ENCODE results near the gene ZDHHC21. TPM values are rescaled to one million over a fixed set of nuclear protein-coding genes. Genes with fewer than 3 reads are reported as not detected.

Gene ZDHHC21
- 6.4 and 8.6 TPM in 2 replicates for total RNA-seq
- 4.0 and 5.2 TPM in 2 replicates for polyA plus RNA-seq
- polyA plus RNA-seq (2012), result 3.0 and 3.3 TPM in 2 replicates
- polyA minus RNA-seq (ENCODE audit: low replicate concordance), result 0.59 and 0.79 TPM in 2 replicates

- no peak for TF ChIP-seq EZH2 (IDR thresholded peaks at IDR 0.05; ENCODE audit: low read length, missing control alignments)
- no peak for TF ChIP-seq CTCF (conservative IDR thresholded peaks at IDR 0.05 in 1 of 2, IDR thresholded peaks at IDR 0.05 in 1 of 2; ENCODE audit: low read depth in 1 of 2, low read length in 2 of 2)
- H4K20me1 ChIP-seq (ENCODE audit: control insufficient read depth, extremely low read depth, insufficient read depth, low read length), result no peaks in the 10 kb centered on the region
These were observed at the start of gene ZDHHC21 for GRCh38 chr9:14693251-14693861. ZDHHC21 (minus strand) TSS chr9:14693432; CDS start chr9:14674340, 19,092 bp downstream.

DNA sequence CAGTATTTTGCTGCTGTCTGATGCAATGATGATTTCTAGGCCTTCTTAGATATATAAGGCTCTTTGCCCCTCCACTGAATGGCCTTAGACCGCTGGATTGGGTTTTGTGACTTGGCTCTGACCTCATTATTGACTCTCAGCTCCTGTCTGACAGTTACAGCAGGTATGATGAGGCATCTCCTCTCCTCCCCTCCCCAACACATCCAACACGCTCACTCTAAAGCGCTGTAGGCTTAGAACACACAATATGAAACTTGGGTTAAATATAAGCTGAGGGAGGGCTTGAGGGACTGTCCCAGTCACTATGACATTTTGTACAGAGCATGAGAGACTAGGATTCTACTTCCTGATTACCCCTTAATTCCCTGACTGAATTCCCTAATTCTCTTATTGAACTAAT lies 48.1 kb upstream of the ZDHHC21 start:
- no peak overlapping the region for H3K9ac ChIP-seq (ENCODE audit: insufficient read depth, low read length)

More at GRCh38 chr9:14693251-14693861, at the start of gene ZDHHC21:
- Histone ChIP-seq H3K4me3 (replicated peaks in 1 of 4; ENCODE audit: control extremely low read depth in 1 of 4, insufficient read depth in 1 of 4, low read depth in 3 of 4, low read length in 4 of 4) (peak within 1 kb of the TSS; percentile 71 to 77 (median 74)), H3K79me2 (ENCODE audit: control insufficient read depth, insufficient read depth, low read length) (peaks cover 3% of the 10 kb centered on the region), H3K4me2 (ENCODE audit: extremely low read depth, insufficient read depth, low read length) (peak within 1 kb of the TSS; percentile 98), H3K9ac (ENCODE audit: insufficient read depth, low read length) (peak within 1 kb of the TSS; percentile 62), H3K36me3 (ENCODE audit: control insufficient read depth, insufficient read depth, low read length) (no peaks in the 10 kb centered on the region), H3K27ac (ENCODE audit: insufficient read depth, low read length) (peak within 1 kb of the TSS; percentile 16), H3K9me3 (ENCODE audit: control insufficient read depth, insufficient read depth, low read depth, low read length) (no peaks in the 10 kb centered on the region), H3K27me3 (ENCODE audit: control insufficient read depth, insufficient read depth, low read length) (peaks cover 7% of the 10 kb centered on the region), H3K4me1 (ENCODE audit: control insufficient read depth, extremely low read depth, insufficient read depth, low read length) (no peaks in the 10 kb centered on the region), H2AFZ (ENCODE audit: low read length) (peak within 1 kb of the TSS; percentile 86)
- DNase-seq (ENCODE audit: low read depth in 2 of 2), result peak; percentile 48 to 56

DNA sequence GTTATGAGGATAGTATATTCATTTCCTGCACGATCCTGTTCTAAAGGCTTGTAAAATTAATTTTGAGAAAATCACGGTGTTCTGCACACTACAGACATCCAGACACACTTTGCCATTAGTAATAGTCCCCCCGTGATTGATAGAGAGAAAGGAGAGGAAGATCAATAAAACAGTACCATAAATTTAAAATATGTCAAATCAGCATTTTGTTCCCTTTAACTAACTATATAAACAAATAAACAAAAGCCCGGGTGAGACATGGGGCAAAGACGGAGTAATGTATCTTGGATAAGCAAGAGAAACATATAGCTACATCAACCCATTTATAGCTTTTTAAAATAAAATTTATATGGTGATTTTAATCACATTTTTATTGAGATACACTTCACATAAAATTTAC lies 39.9 kb upstream of the ZDHHC21 start:
- Histone ChIP-seq H3K27ac (ENCODE audit: insufficient read depth, low read length) (no peak overlapping the region), H3K4me1 (ENCODE audit: control insufficient read depth, extremely low read depth, insufficient read depth, low read length) (no peaks in the 10 kb centered on the region), H3K4me3 (replicated peaks in 1 of 4; ENCODE audit: control extremely low read depth in 1 of 4, insufficient read depth in 1 of 4, low read depth in 3 of 4, low read length in 4 of 4) (no peak overlapping the region), H3K79me2 (ENCODE audit: control insufficient read depth, insufficient read depth, low read length) (no peaks in the 10 kb centered on the region), H3K27me3 (ENCODE audit: control insufficient read depth, insufficient read depth, low read length) (no peaks in the 10 kb centered on the region), H3K9me3 (ENCODE audit: control insufficient read depth, insufficient read depth, low read depth, low read length) (no peaks in the 10 kb centered on the region), H3K4me2 (ENCODE audit: extremely low read depth, insufficient read depth, low read length) (no peak overlapping the region), H3K9ac (ENCODE audit: insufficient read depth, low read length) (no peak overlapping the region), H3K36me3 (ENCODE audit: control insufficient read depth, insufficient read depth, low read length) (no peaks in the 10 kb centered on the region), H4K20me1 (ENCODE audit: control insufficient read depth, extremely low read depth, insufficient read depth, low read length) (no peaks in the 10 kb centered on the region), H2AFZ (ENCODE audit: low read length) (no peak overlapping the region)
- no peak for TF ChIP-seq CTCF (conservative IDR thresholded peaks at IDR 0.05 in 1 of 2, IDR thresholded peaks at IDR 0.05 in 1 of 2; ENCODE audit: low read depth in 1 of 2, low read length in 2 of 2)
- TF ChIP-seq EZH2 (IDR thresholded peaks at IDR 0.05; ENCODE audit: low read length, missing control alignments), result no peak
- DNase-seq (ENCODE audit: low read depth in 2 of 2), result no peak

More for the DNA sequence above, 48.1 kb upstream of the ZDHHC21 start:
- Histone ChIP-seq H2AFZ (ENCODE audit: low read length) (no peak overlapping the region), H3K4me2 (ENCODE audit: extremely low read depth, insufficient read depth, low read length) (no peak overlapping the region), H4K20me1 (ENCODE audit: control insufficient read depth, extremely low read depth, insufficient read depth, low read length) (no peaks in the 10 kb centered on the region), H3K79me2 (ENCODE audit: control insufficient read depth, insufficient read depth, low read length) (no peaks in the 10 kb centered on the region), H3K9me3 (ENCODE audit: control insufficient read depth, insufficient read depth, low read depth, low read length) (no peaks in the 10 kb centered on the region), H3K36me3 (ENCODE audit: control insufficient read depth, insufficient read depth, low read length) (no peaks in the 10 kb centered on the region), H3K27me3 (ENCODE audit: control insufficient read depth, insufficient read depth, low read length) (no peaks in the 10 kb centered on the region), H3K27ac (ENCODE audit: insufficient read depth, low read length) (no peak overlapping the region), H3K4me1 (ENCODE audit: control insufficient read depth, extremely low read depth, insufficient read depth, low read length) (no peaks in the 10 kb centered on the region), H3K4me3 (replicated peaks in 1 of 4; ENCODE audit: control extremely low read depth in 1 of 4, insufficient read depth in 1 of 4, low read depth in 3 of 4, low read length in 4 of 4) (no peak overlapping the region)
- TF ChIP-seq EZH2 (IDR thresholded peaks at IDR 0.05; ENCODE audit: low read length, missing control alignments) (no peak), CTCF (conservative IDR thresholded peaks at IDR 0.05 in 1 of 2, IDR thresholded peaks at IDR 0.05 in 1 of 2; ENCODE audit: low read depth in 1 of 2, low read length in 2 of 2) (no peak)
- DNase-seq (ENCODE audit: low read depth in 2 of 2), result no peak

Data from fibroblast of lung (primary cell).